ENCODE results near the gene ARHGAP1. TPM values are rescaled to one million over a fixed set of nuclear protein-coding genes. Genes with fewer than 3 reads are reported as not detected.

The ARHGAP1 gene
- total and polyA plus RNA-seq, 8 donors = 18.7 to 51.1 (median 28.4) TPM

GRCh38 chr11:46726206-46726862 is 25.9 kb upstream of the ARHGAP1 start:
- no peak for DNase-seq
- Histone ChIP-seq H3K4me3 (no peak overlapping the region), H3K36me3 (no peaks in the 10 kb centered on the region), H3K4me1 (no peaks in the 10 kb centered on the region), H3K27ac (no peak overlapping the region), H3K9me3 (no peaks in the 10 kb centered on the region), H3K27me3 (no peaks in the 10 kb centered on the region)
- FAIRE-seq = no peak
- intact Hi-C loops (cut with DNase I) = loop anchor here in 1 of 3 donors (2.0 kb wide), 1 partner anchor 46 kb away; no protein-coding TSS in a partner anchor
- WGBS, 2 donors = 86 to 88% methylated on average over 26 of the region's 26 CpGs
- ATAC-seq = no peak
- no peak for TF ChIP-seq CTCF (IDR thresholded peaks at IDR 0.05)

GRCh38 chr11:46725338-46726205 is 25.2 kb upstream of the ARHGAP1 start:
- Histone ChIP-seq H3K27me3 (no peaks in the 10 kb centered on the region), H3K4me3 (no peak overlapping the region), H3K4me1 (no peaks in the 10 kb centered on the region), H3K36me3 (no peaks in the 10 kb centered on the region), H3K27ac (no peak overlapping the region), H3K9me3 (no peaks in the 10 kb centered on the region)
- ATAC-seq (no peak), DNase-seq (no peak), FAIRE-seq (no peak)
- intact Hi-C loops (cut with DNase I) = loop anchor here in 1 of 3 donors (2.0 kb wide), 1 partner anchor 45 kb away; no protein-coding TSS in a partner anchor
- TF ChIP-seq CTCF (IDR thresholded peaks at IDR 0.05) = no peak
- 86 to 87% methylated on average over 19 of the region's 19 CpGs for WGBS, 2 donors

- Histone ChIP-seq H3K9me3 (no peaks in the 10 kb centered on the region), H3K27ac (no peak overlapping the region), H3K36me3 (no peaks in the 10 kb centered on the region), H3K4me3 (no peak overlapping the region), H3K4me1 (no peaks in the 10 kb centered on the region), H3K27me3 (no peaks in the 10 kb centered on the region)
- intact Hi-C loops (cut with DNase I) = no loop called here
- DNase-seq = no peak
- WGBS, 2 donors = 63 to 66% methylated on average over 8 of the region's 8 CpGs
- ATAC-seq = no peak
- no peak for TF ChIP-seq CTCF (IDR thresholded peaks at IDR 0.05)
- no peak for FAIRE-seq
These were observed 23.7 kb upstream of the ARHGAP1 start for GRCh38 chr11:46724088-46724487.

GRCh38 chr11:46723359-46723680 is 22.9 kb upstream of the ARHGAP1 start:
- DNase-seq = no peak
- Histone ChIP-seq H3K4me3 (no peak overlapping the region), H3K9me3 (no peaks in the 10 kb centered on the region), H3K4me1 (no peaks in the 10 kb centered on the region), H3K27me3 (no peaks in the 10 kb centered on the region), H3K36me3 (no peaks in the 10 kb centered on the region), H3K27ac (no peak overlapping the region)
- no peak for ATAC-seq
- FAIRE-seq = no peak
- 86 to 91% methylated on average over 5 to 8 of the region's 8 CpGs for WGBS, 2 donors
- no peak for TF ChIP-seq CTCF (IDR thresholded peaks at IDR 0.05)
- intact Hi-C loops (cut with DNase I) = no loop called here
